HepG2 (cell line): ENCODE data around the gene TMIGD3. TPM values are rescaled to one million over a fixed set of nuclear protein-coding genes. Genes with fewer than 3 reads are reported as not detected.

Experiments used
- CHD4 ChIP-seq: fragments of 200-600 bp; sonication (generic); IDR thresholded peaks from 2 replicates; pipeline ENCODE4 v1.7.0; 2017; ENCODE audit warnings: mild to moderate bottlenecking, low read length, borderline replicate concordance
- HNF4G ChIP-seq, 2 experiments: sonication (generic) in 1 of 2; formaldehyde crosslinking in 1 of 2; IDR thresholded peaks; 2 replicates each; pipeline versions ENCODE4 v1.4.0 to v1.6.1; 2011 to 2020; ENCODE audit warnings: borderline replicate concordance in 2 of 2, low read depth in 2 of 2, mild to moderate bottlenecking in 2 of 2, low read length in 1 of 2, missing genetic modification reagents in 1 of 2, moderate library complexity in 1 of 2
- HOMEZ ChIP-seq: IDR thresholded peaks from 2 replicates; pipeline ENCODE4 v1.6.1; 2016; ENCODE audit warnings: low read depth
- KAT8 ChIP-seq: IDR thresholded peaks from 2 replicates; pipeline ENCODE4 v1.6.1; 2016; ENCODE audit warnings: missing genetic modification reagents, missing compliant biosample characterization
- MED8 ChIP-seq: sonication (generic); formaldehyde crosslinking; IDR thresholded peaks from 2 replicates; pipeline ENCODE4 v1.8.1; 2023; ENCODE audit warnings: mild to moderate bottlenecking, missing genetic modification reagents; ENCODE audit not compliant: insufficient replicate concordance
- MEF2D ChIP-seq: sonication (generic); formaldehyde crosslinking; IDR thresholded peaks from 2 replicates; pipeline ENCODE4 v1.5.1; 2020; ENCODE audit warnings: mild to moderate bottlenecking, missing genetic modification reagents
- MIER2 ChIP-seq: IDR thresholded peaks from 2 replicates; pipeline ENCODE4 v1.6.1; 2016; ENCODE audit warnings: missing biosample characterization, missing genetic modification reagents
- SALL1 ChIP-seq: sonication (generic); formaldehyde crosslinking; IDR thresholded peaks from 2 replicates; pipeline ENCODE4 v1.8.0; 2022; ENCODE audit warnings: mild to moderate bottlenecking, missing genetic modification reagents
- SIN3B ChIP-seq: fragments of 150-350 bp; IDR thresholded peaks from 2 replicates; pipeline ENCODE4 v1.6.1; 2014; ENCODE audit warnings: low read length
- THAP7 ChIP-seq: sonication (generic); formaldehyde crosslinking; IDR thresholded peaks from 2 replicates; pipeline ENCODE4 v1.8.1; 2023; ENCODE audit warnings: mild to moderate bottlenecking, missing genetic modification reagents
- THAP8 ChIP-seq: sonication (generic); formaldehyde crosslinking; IDR thresholded peaks from 2 replicates; pipeline ENCODE4 v1.5.1; 2020; ENCODE audit warnings: missing genetic modification reagents, mild to moderate bottlenecking, borderline replicate concordance
- TOPORS ChIP-seq: sonication (generic); formaldehyde crosslinking; IDR thresholded peaks from 2 replicates; pipeline ENCODE4 v1.8.0; 2023; ENCODE audit warnings: mild to moderate bottlenecking, missing genetic modification reagents
- ZGPAT ChIP-seq: IDR thresholded peaks from 2 replicates; pipeline ENCODE4 v1.6.1; 2016; ENCODE audit warnings: mild to moderate bottlenecking
- ZHX1 ChIP-seq: sonication (generic); formaldehyde crosslinking; IDR thresholded peaks from 2 replicates; pipeline ENCODE4 v1.8.1; 2022; ENCODE audit warnings: low read depth, mild to moderate bottlenecking, missing genetic modification reagents
- ZNF136 ChIP-seq: sonication (generic); formaldehyde crosslinking; IDR thresholded peaks from 2 replicates; pipeline ENCODE4 v1.8.1; 2022; ENCODE audit warnings: low read depth, mild to moderate bottlenecking, moderate library complexity, missing genetic modification reagents
- ZNF432 ChIP-seq: sonication (generic); formaldehyde crosslinking; IDR thresholded peaks from 2 replicates; pipeline ENCODE4 v1.5.0; 2020; ENCODE audit warnings: missing genetic modification reagents, mild to moderate bottlenecking, borderline replicate concordance
- ZNF446 ChIP-seq: sonication (generic); formaldehyde crosslinking; IDR thresholded peaks from 2 replicates; pipeline ENCODE4 v1.5.0; 2020; ENCODE audit warnings: mild to moderate bottlenecking, missing genetic modification reagents
- ZNF747 ChIP-seq: sonication (generic); formaldehyde crosslinking; IDR thresholded peaks from 2 replicates; pipeline ENCODE4 v1.8.1; 2023; ENCODE audit warnings: missing genetic modification reagents, mild to moderate bottlenecking, borderline replicate concordance
- ZNF768 ChIP-seq: sonication (generic); formaldehyde crosslinking; IDR thresholded peaks from 2 replicates; pipeline ENCODE4 v1.4.0; 2020; ENCODE audit warnings: missing genetic modification reagents
- ZNF772 ChIP-seq: sonication (generic); formaldehyde crosslinking; IDR thresholded peaks from 2 replicates; pipeline ENCODE4 v1.5.0; 2020; ENCODE audit warnings: mild to moderate bottlenecking, missing genetic modification reagents
- ZNF879 ChIP-seq: sonication (generic); formaldehyde crosslinking; IDR thresholded peaks from 2 replicates; pipeline ENCODE4 v1.8.1; 2023; ENCODE audit warnings: missing genetic modification reagents
- polyA plus RNA-seq, 8 experiments: library from polyadenylated mRNA; depleted of rRNA in 3 of 8; stranded (reverse) in 7 of 8; unstranded in 1 of 8; fragments of >200 nt; fragmentation: Illumina TruSeq in 4 of 8; extraction: Trizol in 4 of 8; gene quantifications; 2 replicates each; pipeline versions ENCODE4 v1.2.1 to v1.2.3, GENCODE V29; 2011 to 2016; ENCODE audit warnings: low read depth in 4 of 8, missing spikeins in 1 of 8, mixed read lengths in 1 of 8; ENCODE audit not compliant: insufficient read depth in 1 of 8
- total RNA-seq, 5 experiments: library from RNA; depleted of rRNA; stranded (reverse); fragments of >200 nt; fragmentation: Illumina TruSeq; extraction: Trizol; gene quantifications; 2 replicates each; pipeline ENCODE4 v1.2.3, GENCODE V29; 2016; ENCODE audit warnings: low read depth in 1 of 5

Gene TMIGD3
- total and polyA plus RNA-seq, 2 of the 13 experiments (the other 11 are each of a cell fraction or from before 2014, with no cell fraction given) = not detected

GRCh38 chr1:111535256-111536191 lies 32.1 kb upstream of the TMIGD3 start (continued):
- TF ChIP-seq HOMEZ (CRISPR knock-in tag) (peak; percentile 70; the same call in 1 of the 2 replicates), THAP7 (no peak), ZNF136 (CRISPR knock-in tag) (no peak), ZNF879 (CRISPR knock-in tag) (no peak), ZNF772 (no peak), CHD4 (peak; percentile 69; the same call in 1 of the 2 replicates), ZNF747 (CRISPR knock-in tag) (peak; percentile 73; the same call in 1 of the 2 replicates), MIER2 (CRISPR knock-in tag) (0 out of 2 replicates have a peak, but pooled peaks have one; percentile 26), ZNF446 (CRISPR knock-in tag) (no peak), SALL1 (peak; percentile 96), TOPORS (CRISPR knock-in tag) (0 out of 2 replicates have a peak, but pooled peaks have one; percentile 44), THAP8 (CRISPR knock-in tag) (no peak), SIN3B (no peak), ZNF768 (CRISPR knock-in tag) (no peak), HNF4G (IDR thresholded peaks at IDR 0.05; ENCODE audit: borderline replicate concordance, low read depth, low read length) (peak; percentile 84; the same call in 1 of the 2 replicates), HNF4G (CRISPR knock-in tag; IDR thresholded peaks at IDR 0.05; ENCODE audit: borderline replicate concordance, low read depth) (peak; percentile 78; the same call in 1 of the 2 replicates), ZHX1 (CRISPR knock-in tag) (peak; percentile 61; the same call in 1 of the 2 replicates), ZNF432 (CRISPR knock-in tag) (no peak), MED8 (CRISPR knock-in tag) (no peak), MEF2D (CRISPR knock-in tag) (0 out of 2 replicates have a peak, but pooled peaks have one; percentile 20), KAT8 (CRISPR knock-in tag) (peak; percentile 48; the same call in 1 of the 2 replicates), ZGPAT (CRISPR knock-in tag) (peak; percentile 70)
